Spleen (tissue), 11 donors: Measurements from ENCODE around the gene WNT2B. TPM values are rescaled to one million over a fixed set of nuclear protein-coding genes. Genes with fewer than 3 reads are reported as not detected.

Experiments used
- DNase-seq: peaks from one replicate; pipeline ENCODE4 v3.0.0-alpha.2; 2020
- H3K27ac ChIP-seq, 8 donors: fragments of 200-600 bp; sonication (generic) in 7 of 8; 1 replicate in 4 of 8; 2 replicates in 4 of 8; pipeline versions ENCODE4 v1.5.0 to v1.8.0; 2016 to 2021; ENCODE audit warnings: inconsistent platforms in 4 of 8, mild to moderate bottlenecking in 4 of 8, moderate library complexity in 1 of 8
- H3K27me3 ChIP-seq, 7 donors: fragments of 200-600 bp; sonication (generic) in 6 of 7; replicated peaks in 1 of 7; 1 replicate in 4 of 7; 2 replicates in 3 of 7; pipeline versions ENCODE4 v1.5.0 to v1.8.0; 2016 to 2021; ENCODE audit warnings: inconsistent platforms in 3 of 7, mild to moderate bottlenecking in 1 of 7
- H3K36me3 ChIP-seq, 6 donors: fragments of 200-600 bp; sonication (generic) in 5 of 6; 1 replicate in 4 of 6; 2 replicates in 2 of 6; pipeline versions ENCODE4 v1.5.0 to v1.8.0; 2016 to 2021; ENCODE audit warnings: inconsistent platforms in 2 of 6
- H3K4me1 ChIP-seq, 6 donors: fragments of 200-600 bp; sonication (generic) in 5 of 6; 1 replicate in 3 of 6; 2 replicates in 3 of 6; pipeline versions ENCODE4 v1.5.0 to v1.8.0; 2016 to 2021; ENCODE audit warnings: inconsistent platforms in 3 of 6
- H3K4me3 ChIP-seq, 8 donors: fragments of 200-600 bp; sonication (generic) in 7 of 8; 1 replicate in 4 of 8; 2 replicates in 4 of 8; pipeline versions ENCODE4 v1.5.0 to v1.8.0; 2016 to 2021; ENCODE audit warnings: inconsistent platforms in 4 of 8, mild to moderate bottlenecking in 4 of 8, moderate library complexity in 2 of 8
- H3K9me3 ChIP-seq, 8 donors: fragments of 200-600 bp; sonication (generic) in 7 of 8; 1 replicate in 4 of 8; 2 replicates in 4 of 8; pipeline versions ENCODE4 v1.5.0 to v1.8.0; 2016 to 2021; ENCODE audit warnings: inconsistent platforms in 4 of 8
- CTCF ChIP-seq, 11 experiments: fragments of 200-600 bp in 7 of 11; fragments of 450-650 bp in 4 of 11; sonication (generic) in 4 of 11; IDR thresholded peaks in 8 of 11; conservative IDR thresholded peaks in 3 of 11; 1 replicate in 7 of 11; 2 replicates in 4 of 11; pipeline versions ENCODE4 v1.4.0 to v1.8.0; 2016 to 2021; ENCODE audit warnings: antibody characterized with exemption in 11 of 11, inconsistent platforms in 4 of 11, mild to moderate bottlenecking in 1 of 11
- POLR2A ChIP-seq, 3 donors: fragments of 450-650 bp; IDR thresholded peaks; one replicate each; pipeline ENCODE4 v1.5.1; 2017; ENCODE audit warnings: antibody characterized with exemption in 3 of 3, mild to moderate bottlenecking in 1 of 3
- POLR2AphosphoS5 ChIP-seq, 3 donors: sonication (generic); formaldehyde crosslinking; IDR thresholded peaks; one replicate each; pipeline ENCODE4 v1.5.1; 2017; ENCODE audit warnings: antibody characterized with exemption in 3 of 3
- WGBS, 5 donors: extraction: QIAGEN DNeasy Blood & Tissue Kit in 3 of 5; methylation state at CpG; one replicate each; pipeline versions ENCODE4 v1.1.5 to v1.1.7; 2013 to 2018; 5-methylcytosine and 5-hydroxymethylcytosine counted together
- intact Hi-C: fragments of 100-400 bp; cut with DNase I; formaldehyde crosslinking; loops from one replicate; pipeline ENCODE4 v1.15.0; 2023; ENCODE audit warnings: low total_unique reads
- polyA plus RNA-seq, 3 donors: library from polyadenylated mRNA; stranded (reverse); fragments of 200-250 nt; gene quantifications; one replicate each; pipeline ENCODE4 v1.2.1, GENCODE V29; 2013
- total RNA-seq, 7 donors: library from RNA; depleted of rRNA in 3 of 7; stranded (reverse); fragments of >200 nt in 3 of 7; fragmentation: NEBNext Ultra II Directional in 4 of 7; extraction: Animal tissue kit (Norgen Biotek cat#: 25700) in 4 of 7; gene quantifications; one replicate each; pipeline versions ENCODE4 v1.1.0 to v1.2.1, GENCODE V29; 2016 to 2021
- donor health status: healthy with polysubstance abuse.
- donor health status: DM: no; HTN: no; CAD: no; lungs with moderate emphysema.
- donor health status: DM: no; HTN: no; CAD: no.
- donor health status: Bipolar disorder and iron deficiency.
- donor health status: healthy.
- donor health status: DM: no; HTN: no; CAD: no.
- donor health status: DM: yes; HTN: yes; CAD: no.

WNT2B gene
- total and polyA plus RNA-seq, 10 donors = 0.36 to 5.8 (median 1.1) TPM

DNA sequence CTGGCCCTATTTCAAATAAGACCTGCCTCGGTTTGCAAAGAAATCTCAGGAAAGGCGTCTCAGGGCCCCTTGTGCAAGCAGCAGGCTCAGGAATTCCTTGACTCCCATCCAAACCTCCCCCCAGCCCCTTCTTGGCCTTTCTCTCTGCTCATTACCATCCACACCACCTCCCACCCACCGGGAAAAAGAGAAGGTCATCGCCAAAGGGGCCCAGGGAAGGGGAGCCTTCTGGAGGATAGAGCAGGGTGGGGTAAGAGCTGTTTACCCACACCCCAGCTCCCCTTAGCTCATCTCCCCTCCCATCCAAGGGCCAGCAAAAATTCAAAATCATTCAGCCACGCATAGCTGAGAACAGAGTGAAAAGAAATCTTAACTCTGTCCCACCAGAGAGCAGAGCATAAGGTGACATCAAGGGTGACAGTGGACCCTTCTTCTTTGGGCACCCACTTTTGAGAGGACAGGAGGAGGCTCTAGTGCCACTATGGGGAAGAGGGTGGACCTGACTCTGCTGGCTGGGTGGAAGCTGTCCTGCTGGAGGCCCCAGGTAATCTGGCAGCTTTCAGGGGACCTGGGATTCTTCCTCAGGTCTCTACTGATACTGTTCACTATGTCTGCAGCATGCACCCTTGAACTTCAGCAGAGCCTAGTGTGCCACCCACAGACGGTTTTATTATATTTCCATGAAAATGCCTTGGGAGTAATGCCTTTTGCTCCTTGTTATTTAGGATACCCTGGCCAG, 3.9 kb upstream of the WNT2B start:
- Histone ChIP-seq H3K36me3 (no peaks in the 10 kb centered on the region), H3K27me3 (peaks cover 0 to 99% (median 45%) of the 10 kb centered on the region in 7 donors), H3K9me3 (no peaks in the 10 kb centered on the region), H3K4me3 (no peak overlapping the region), H3K4me1 (peaks cover 7 to 44% (median 36%) of the 10 kb centered on the region in 6 donors), H3K27ac (no peak overlapping the region)
- 58 to 76% (median 71%) methylated on average over 6 of the region's 6 CpGs for WGBS, 5 donors
- TF ChIP-seq POLR2AphosphoS5 (IDR thresholded peaks at IDR 0.05) (no peak), CTCF (IDR thresholded peaks at IDR 0.05 in 8 of 11, conservative IDR thresholded peaks at IDR 0.05 in 3 of 11) (no peak), POLR2A (IDR thresholded peaks at IDR 0.05) (no peak)
- intact Hi-C loops = loop anchor here (5.0 kb wide), 1 partner anchor 202 kb away; the partner anchor contains the start of gene RHOC
- DNase-seq = no peak

- Histone ChIP-seq H3K4me1 (peaks cover 7 to 44% (median 36%) of the 10 kb centered on the region in 6 donors), H3K4me3 (no peak overlapping the region), H3K9me3 (no peaks in the 10 kb centered on the region), H3K27ac (no peak overlapping the region), H3K36me3 (no peaks in the 10 kb centered on the region), H3K27me3 (peaks cover 0 to 100% (median 45%) of the 10 kb centered on the region in 7 donors)
- WGBS, 5 donors = 68 to 82% (median 75%) methylated on average over 1 of the region's 1 CpG
- TF ChIP-seq POLR2A (IDR thresholded peaks at IDR 0.05) (no peak), POLR2AphosphoS5 (IDR thresholded peaks at IDR 0.05) (no peak), CTCF (IDR thresholded peaks at IDR 0.05 in 8 of 11, conservative IDR thresholded peaks at IDR 0.05 in 3 of 11) (no peak)
- intact Hi-C loops = loop anchor here (5.0 kb wide), 1 partner anchor 202 kb away; the partner anchor contains the start of gene RHOC
- no peak for DNase-seq
Measured at GRCh38 chr1:112505400-112505785, 3.4 kb upstream of the WNT2B start.

DNA sequence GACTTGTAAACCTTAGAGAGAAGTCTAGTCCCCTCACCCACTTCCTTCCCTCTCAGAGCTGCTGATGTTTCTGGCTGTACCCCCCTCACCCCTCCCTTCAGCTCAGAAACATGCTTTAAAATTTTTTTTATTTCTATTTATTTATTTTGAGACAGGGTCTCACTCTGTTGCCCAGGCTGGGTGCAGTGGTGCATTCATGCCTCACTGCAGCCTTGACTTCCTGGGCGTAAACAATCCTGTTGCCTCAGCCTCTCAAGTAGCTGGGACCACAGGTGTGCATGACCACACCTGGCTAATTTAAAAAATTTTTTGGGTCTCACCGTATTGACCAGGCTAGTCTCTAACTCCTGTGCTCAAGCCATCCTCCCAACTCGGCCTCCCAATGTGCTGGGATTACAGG, 2.9 kb upstream of the WNT2B start:
- H3K4me1 ChIP-seq = peaks cover 7 to 44% (median 36%) of the 10 kb centered on the region in 6 donors
- DNase-seq = no peak
- no peak overlapping the region for H3K4me3 ChIP-seq
- no peaks in the 10 kb centered on the region for H3K36me3 ChIP-seq
- peaks cover 0 to 95% (median 45%) of the 10 kb centered on the region in 7 donors for H3K27me3 ChIP-seq
- WGBS, 5 donors = 52 to 79% (median 75%) methylated on average over 3 of the region's 3 CpGs
- no peak overlapping the region for H3K27ac ChIP-seq
- no peaks in the 10 kb centered on the region for H3K9me3 ChIP-seq
- TF ChIP-seq CTCF (IDR thresholded peaks at IDR 0.05 in 8 of 11, conservative IDR thresholded peaks at IDR 0.05 in 3 of 11) (no peak), POLR2A (IDR thresholded peaks at IDR 0.05) (no peak), POLR2AphosphoS5 (IDR thresholded peaks at IDR 0.05) (no peak)
- intact Hi-C loops = loop anchor here (5.0 kb wide), 1 partner anchor 201 kb away; the partner anchor contains the start of gene RHOC

- intact Hi-C loops = loop anchor here (5.0 kb wide), 1 partner anchor 201 kb away; the partner anchor contains the start of gene RHOC
- TF ChIP-seq POLR2AphosphoS5 (IDR thresholded peaks at IDR 0.05) = no peak
- H3K4me1 ChIP-seq = peaks cover 7 to 42% (median 34%) of the 10 kb centered on the region in 6 donors
- peaks cover 0 to 91% (median 44%) of the 10 kb centered on the region in 7 donors for H3K27me3 ChIP-seq
- no peak overlapping the region for H3K27ac ChIP-seq
- 88 to 100% (median 93%) methylated on average over 2 of the region's 2 CpGs for WGBS, 5 donors
- no peaks in the 10 kb centered on the region for H3K36me3 ChIP-seq
- H3K4me3 ChIP-seq = no peak overlapping the region
- no peaks in the 10 kb centered on the region for H3K9me3 ChIP-seq
- DNase-seq = no peak
Measured at GRCh38 chr1:112506306-112506705, 2.5 kb upstream of the WNT2B start.
